Activated CD4-positive, alpha-beta T cell treated with anti-CD3 and anti-CD28 coated beads, Interleukin-2, amount 10 ng/mL, durations not matched to agents 7 days and 5 days (primary cell): ENCODE data around the gene VSIG10L. TPM values are rescaled to one million over a fixed set of nuclear protein-coding genes. Genes with fewer than 3 reads are reported as not detected.

Experiments used
- CTCF ChIA-PET: fragments of 350-600 bp; sonication (Branson Sonifier 250); formaldehyde crosslinking; loops from one replicate; lab custom pipeline; 2021; ENCODE audit warnings: antibody characterized with exemption; lab: Charles Lee
- POLR2A ChIA-PET: fragments of 350-600 bp; sonication (Branson Sonifier 250); formaldehyde crosslinking; loops from one replicate; lab custom pipeline; 2021; ENCODE audit warnings: antibody characterized with exemption; lab: Charles Lee
- DNase-seq: peaks from one replicate; pipeline ENCODE4 v3.0.0-alpha.2; 2020
- H3K27ac Mint-ChIP-seq: one replicate; pipeline ENCODE4 v1.8.0; 2021; ENCODE audit warnings: mild to moderate bottlenecking, moderate library complexity, mixed read lengths
- H3K27me3 Mint-ChIP-seq: one replicate; pipeline ENCODE4 v1.8.0; 2021; ENCODE audit warnings: mixed read lengths
- H3K36me3 Mint-ChIP-seq: one replicate; pipeline ENCODE4 v1.8.0; 2021; ENCODE audit warnings: low read depth, mixed read lengths
- H3K4me1 Mint-ChIP-seq: one replicate; pipeline ENCODE4 v1.8.0; 2021; ENCODE audit warnings: mixed read lengths
- H3K4me3 Mint-ChIP-seq: one replicate; pipeline ENCODE4 v1.8.0; 2021; ENCODE audit warnings: mild to moderate bottlenecking, moderate library complexity, mixed read lengths
- H3K9me3 Mint-ChIP-seq: one replicate; pipeline ENCODE4 v1.8.0; 2021; ENCODE audit warnings: mixed read lengths
- total RNA-seq, 2 experiments: library from RNA; stranded (reverse); gene quantifications; one replicate each; pipeline ENCODE4 v1.2.3, GENCODE V29; 2021

VSIG10L gene
- total RNA-seq, 2 experiments from 2014 or later, result 0.99 to 1.2 TPM

- CTCF ChIA-PET, result no interaction called here
- Mint-ChIP-seq H3K27me3 (peaks cover 13% of the 10 kb centered on the region), H3K27ac (no peak overlapping the region), H3K4me1 (peaks cover 2% of the 10 kb centered on the region), H3K36me3 (no peaks in the 10 kb centered on the region), H3K4me3 (no peak overlapping the region), H3K9me3 (peaks cover 3% of the 10 kb centered on the region)
- POLR2A ChIA-PET, result no interaction called here
- no peak for DNase-seq
Observed at GRCh38 chr19:51317968-51318367, 24.0 kb downstream of the VSIG10L start.

- CTCF ChIA-PET, result no interaction called here
- no peaks in the 10 kb centered on the region for H3K36me3 Mint-ChIP-seq
- H3K4me3 Mint-ChIP-seq, result no peak overlapping the region
- H3K4me1 Mint-ChIP-seq, result peaks cover 2% of the 10 kb centered on the region
- DNase-seq, result no peak
- peaks cover 3% of the 10 kb centered on the region for H3K9me3 Mint-ChIP-seq
- POLR2A ChIA-PET, result no interaction called here
- peaks cover 16% of the 10 kb centered on the region for H3K27me3 Mint-ChIP-seq
- no peak overlapping the region for H3K27ac Mint-ChIP-seq
Observed at GRCh38 chr19:51317376-51317775, 24.6 kb downstream of the VSIG10L start.

GRCh38 chr19:51316688-51317087 is 25.3 kb downstream of the VSIG10L start:
- Mint-ChIP-seq H3K4me3 (no peak overlapping the region), H3K4me1 (peaks cover 2% of the 10 kb centered on the region), H3K36me3 (no peaks in the 10 kb centered on the region), H3K9me3 (peaks cover 3% of the 10 kb centered on the region), H3K27me3 (peaks cover 18% of the 10 kb centered on the region), H3K27ac (no peak overlapping the region)
- DNase-seq, result no peak
- CTCF ChIA-PET, result no interaction called here
- POLR2A ChIA-PET, result no interaction called here

- no peaks in the 10 kb centered on the region for H3K36me3 Mint-ChIP-seq
- H3K9me3 Mint-ChIP-seq, result peaks cover 11% of the 10 kb centered on the region
- peaks cover 36% of the 10 kb centered on the region for H3K27me3 Mint-ChIP-seq
- peaks cover 2% of the 10 kb centered on the region for H3K4me1 Mint-ChIP-seq
- POLR2A ChIA-PET, result no interaction called here
- no peak within 1 kb of the TSS for H3K4me3 Mint-ChIP-seq
- CTCF ChIA-PET, result no interaction called here
- DNase-seq, result no peak
- no peak within 1 kb of the TSS for H3K27ac Mint-ChIP-seq
Observed at GRCh38 chr19:51311351-51312257, 30.3 kb downstream of the VSIG10L start, which contains the start of gene IGLON5. IGLON5 (plus strand) TSS chr19:51311644; CDS start chr19:51311848, 204 bp downstream.

GRCh38 chr19:51305479-51305878 is 36.5 kb downstream of the VSIG10L start:
- no peak for DNase-seq
- no peak overlapping the region for H3K27ac Mint-ChIP-seq
- no peaks in the 10 kb centered on the region for H3K36me3 Mint-ChIP-seq
- H3K27me3 Mint-ChIP-seq, result peaks cover 35% of the 10 kb centered on the region
- CTCF ChIA-PET, result no interaction called here
- POLR2A ChIA-PET, result no interaction called here
- H3K4me1 Mint-ChIP-seq, result no peaks in the 10 kb centered on the region
- no peak overlapping the region for H3K4me3 Mint-ChIP-seq
- H3K9me3 Mint-ChIP-seq, result peaks cover 28% of the 10 kb centered on the region

GRCh38 chr19:51301266-51301665 is 40.7 kb downstream of the VSIG10L start:
- no peak overlapping the region for H3K27ac Mint-ChIP-seq
- ChIA-PET POLR2A (interaction anchor here (0.7 kb wide), 1 partner anchor 43 kb away, joined by 4 read pairs; no protein-coding TSS in a partner anchor), CTCF (interaction anchor here (1.3 kb wide), 1 partner anchor 40 kb away, joined by 3 read pairs; the partner anchor contains the start of gene VSIG10L)
- H3K9me3 Mint-ChIP-seq, result peaks cover 16% of the 10 kb centered on the region
- H3K4me3 Mint-ChIP-seq, result no peak overlapping the region
- no peaks in the 10 kb centered on the region for H3K4me1 Mint-ChIP-seq
- H3K36me3 Mint-ChIP-seq, result no peaks in the 10 kb centered on the region
- H3K27me3 Mint-ChIP-seq, result peaks cover 17% of the 10 kb centered on the region
- DNase-seq, result no peak

- Mint-ChIP-seq H3K4me3 (no peak overlapping the region), H3K36me3 (no peaks in the 10 kb centered on the region), H3K27ac (no peak overlapping the region), H3K27me3 (peaks cover 8% of the 10 kb centered on the region), H3K4me1 (no peaks in the 10 kb centered on the region), H3K9me3 (no peaks in the 10 kb centered on the region)
- no peak for DNase-seq
- ChIA-PET POLR2A (no interaction called here), CTCF (no interaction called here)
Observed at GRCh38 chr19:51297406-51297805, 44.5 kb downstream of the VSIG10L start.

GRCh38 chr19:51296336-51297093 is 45.4 kb downstream of the VSIG10L start:
- H3K27ac Mint-ChIP-seq, result no peak overlapping the region
- H3K9me3 Mint-ChIP-seq, result no peaks in the 10 kb centered on the region
- H3K4me3 Mint-ChIP-seq, result no peak overlapping the region
- H3K27me3 Mint-ChIP-seq, result peaks cover 7% of the 10 kb centered on the region
- no peaks in the 10 kb centered on the region for H3K4me1 Mint-ChIP-seq
- H3K36me3 Mint-ChIP-seq, result no peaks in the 10 kb centered on the region
- DNase-seq, result no peak
- CTCF ChIA-PET, result no interaction called here
- POLR2A ChIA-PET, result no interaction called here

- DNase-seq, result no peak
- Mint-ChIP-seq H3K4me1 (no peaks in the 10 kb centered on the region), H3K36me3 (no peaks in the 10 kb centered on the region), H3K27me3 (peaks cover 4% of the 10 kb centered on the region), H3K27ac (no peak overlapping the region), H3K9me3 (no peaks in the 10 kb centered on the region), H3K4me3 (no peak overlapping the region)
- POLR2A ChIA-PET, result no interaction called here
- CTCF ChIA-PET, result no interaction called here
Observed at GRCh38 chr19:51295382-51296126, 46.4 kb downstream of the VSIG10L start.

GRCh38 chr19:51294977-51295375 is 47.0 kb downstream of the VSIG10L start:
- no peak for DNase-seq
- ChIA-PET POLR2A (no interaction called here), CTCF (no interaction called here)
- no peaks in the 10 kb centered on the region for H3K9me3 Mint-ChIP-seq
- peaks cover 2% of the 10 kb centered on the region for H3K27me3 Mint-ChIP-seq
- H3K36me3 Mint-ChIP-seq, result no peaks in the 10 kb centered on the region
- H3K27ac Mint-ChIP-seq, result no peak overlapping the region
- no peak overlapping the region for H3K4me3 Mint-ChIP-seq
- H3K4me1 Mint-ChIP-seq, result no peaks in the 10 kb centered on the region

GRCh38 chr19:51294211-51294976 is 47.5 kb downstream of the VSIG10L start:
- Mint-ChIP-seq H3K27me3 (peaks cover 2% of the 10 kb centered on the region), H3K27ac (no peak overlapping the region), H3K4me3 (no peak overlapping the region), H3K4me1 (no peaks in the 10 kb centered on the region), H3K9me3 (no peaks in the 10 kb centered on the region), H3K36me3 (no peaks in the 10 kb centered on the region)
- DNase-seq, result no peak
- ChIA-PET POLR2A (no interaction called here), CTCF (no interaction called here)

- ChIA-PET POLR2A (no interaction called here), CTCF (no interaction called here)
- no peak overlapping the region for H3K27ac Mint-ChIP-seq
- no peak overlapping the region for H3K4me3 Mint-ChIP-seq
- no peaks in the 10 kb centered on the region for H3K4me1 Mint-ChIP-seq
- peaks cover 2% of the 10 kb centered on the region for H3K27me3 Mint-ChIP-seq
- no peaks in the 10 kb centered on the region for H3K9me3 Mint-ChIP-seq
- DNase-seq, result no peak
- no peaks in the 10 kb centered on the region for H3K36me3 Mint-ChIP-seq
Observed at GRCh38 chr19:51293571-51294210, 48.2 kb downstream of the VSIG10L start.
